Measurements from ENCODE around the gene ABTB2.

The ABTB2 gene

DNA sequence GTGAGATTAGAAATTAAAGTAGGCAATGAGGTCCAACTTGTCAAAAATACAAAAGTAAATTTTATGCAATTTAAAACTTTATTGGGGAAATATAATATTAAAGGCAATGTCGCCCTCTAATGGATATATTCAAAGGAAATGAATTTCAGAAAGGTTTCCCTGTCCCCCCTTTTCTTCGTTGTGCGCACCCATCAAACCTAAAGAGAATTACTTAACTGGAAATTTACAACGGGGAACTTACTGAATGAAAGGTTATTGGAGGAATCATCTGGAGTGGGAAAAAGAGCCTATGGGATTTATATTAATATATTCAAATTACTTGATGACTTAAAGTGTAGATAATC is 1.7 kb upstream of the ABTB2 start:
- DNase-seq: no peak

DNA sequence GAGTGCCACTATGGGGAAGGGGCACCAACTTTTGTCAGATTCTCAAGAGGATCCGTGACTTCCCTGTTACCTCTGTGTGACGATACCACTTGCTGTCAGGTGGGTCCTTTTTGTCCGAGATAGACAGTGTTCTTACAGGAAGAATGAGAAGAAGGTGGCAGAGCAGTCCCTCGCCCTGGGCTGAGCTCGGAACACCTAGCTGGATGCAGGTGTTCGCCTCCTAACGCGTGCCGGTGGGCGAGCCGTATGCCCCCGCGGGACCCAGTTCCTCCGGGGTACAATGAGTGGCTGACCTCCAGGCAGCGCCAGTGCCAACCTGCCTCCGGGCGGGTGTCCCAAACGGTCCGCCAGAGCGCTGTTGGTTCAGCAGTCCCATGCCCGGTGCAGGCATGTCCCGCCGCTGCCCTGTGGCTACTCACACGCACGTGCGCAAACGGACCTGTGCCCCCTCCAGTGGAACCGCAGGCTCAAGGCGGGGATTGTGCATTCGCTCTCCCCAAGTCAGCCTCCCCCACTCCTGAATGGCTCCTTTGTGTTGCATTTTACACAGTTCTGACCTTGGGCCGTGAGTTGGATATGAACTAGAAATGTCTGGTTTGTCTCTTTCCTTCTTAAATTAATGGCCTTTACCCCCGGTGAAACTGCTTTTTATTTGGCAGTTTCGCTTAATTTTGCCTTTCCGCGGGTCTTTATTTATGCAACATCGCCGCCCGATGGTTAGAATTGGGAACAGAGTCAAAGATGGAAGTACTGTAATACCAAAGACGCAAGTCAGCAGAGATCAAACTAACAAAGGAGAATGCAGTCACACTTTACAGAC is 1.1 kb upstream of the ABTB2 start:
- peak; percentile 72 for DNase-seq

GRCh38 chr11:34358258-34358727 is 483 bp upstream of the ABTB2 start:
- DNase-seq: no peak

DNA sequence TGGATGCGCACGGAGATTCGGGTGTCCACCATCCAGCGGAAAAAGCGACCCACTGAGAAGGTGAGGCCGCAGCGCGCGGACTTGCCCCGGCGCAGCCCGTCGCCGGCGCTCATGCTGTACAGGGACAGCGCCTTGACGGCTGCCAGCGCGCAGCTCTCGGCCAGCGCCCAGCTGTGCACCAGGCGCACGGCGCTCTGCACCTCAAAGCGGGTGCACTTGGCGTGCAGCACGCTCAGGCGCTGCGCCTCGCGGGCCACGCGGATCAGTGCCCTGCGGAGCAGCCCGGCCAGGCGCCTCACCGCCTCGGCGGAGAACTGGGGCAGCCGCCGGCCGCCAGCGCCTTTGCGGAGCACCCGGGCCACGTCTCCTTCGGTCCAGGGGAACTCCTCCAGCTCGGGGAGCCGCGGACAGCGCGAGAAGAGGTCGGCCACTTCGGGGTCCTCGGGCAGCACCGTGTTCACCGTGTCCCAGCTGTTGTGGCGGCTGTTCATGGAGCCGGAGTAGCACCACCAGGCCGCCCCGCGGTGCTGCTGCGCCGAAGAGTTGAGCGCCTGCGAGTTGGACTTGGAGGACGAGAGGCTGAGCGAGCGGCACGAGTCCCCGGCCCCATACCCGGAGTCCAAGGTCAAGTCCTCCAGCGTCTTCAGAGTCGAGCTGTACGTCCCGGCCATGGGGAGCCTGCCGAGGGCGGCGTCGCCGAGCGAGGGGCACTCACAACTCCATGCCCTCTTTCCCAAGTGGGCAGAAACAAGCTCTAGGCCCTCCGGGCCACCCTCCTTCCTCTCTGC is 703 bp downstream of the ABTB2 start:
- DNase-seq: peak; percentile 14

- no peak for DNase-seq
These were observed 1.3 kb downstream of the ABTB2 start for GRCh38 chr11:34356576-34356912.

DNA sequence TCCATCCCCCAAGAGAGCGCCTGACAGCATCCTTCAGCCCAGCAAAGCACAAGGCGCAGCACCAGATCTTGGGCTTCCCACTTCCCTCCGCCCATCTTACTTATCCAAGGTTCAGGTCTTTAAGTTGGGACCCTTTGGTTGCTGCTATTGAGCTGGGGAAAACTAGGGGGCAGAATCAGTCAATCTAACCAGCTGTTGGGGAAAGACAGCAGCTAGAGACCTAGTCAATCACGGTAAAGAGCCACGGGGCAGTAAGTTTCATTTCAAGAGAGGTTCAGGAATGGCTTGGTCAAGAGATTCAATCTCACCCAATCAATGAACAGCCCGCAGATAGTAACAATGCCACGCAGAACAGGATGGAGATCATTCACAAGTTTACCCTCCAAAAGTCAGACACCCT is 1.7 kb downstream of the ABTB2 start:
- DNase-seq: no peak

DNA sequence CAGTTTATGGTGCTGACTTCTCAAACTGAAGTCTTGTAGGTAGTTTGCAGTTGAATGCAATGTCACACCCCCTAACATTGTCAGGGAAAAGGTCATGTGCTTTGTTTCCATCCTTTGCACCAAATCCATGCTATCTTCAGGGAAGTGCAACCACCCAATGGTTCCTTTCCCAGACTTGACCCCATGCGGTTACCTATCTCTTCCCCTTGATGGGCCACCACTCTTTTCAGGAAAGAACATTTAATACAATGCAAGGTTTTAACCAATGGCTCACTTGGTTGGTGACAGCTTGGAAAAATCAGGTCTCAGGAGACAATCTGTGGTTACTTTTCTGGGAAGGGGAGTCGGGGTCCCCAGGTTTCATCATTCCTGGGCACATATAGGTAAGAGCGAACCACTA is 2.1 kb downstream of the ABTB2 start:
- DNase-seq: no peak

DNA sequence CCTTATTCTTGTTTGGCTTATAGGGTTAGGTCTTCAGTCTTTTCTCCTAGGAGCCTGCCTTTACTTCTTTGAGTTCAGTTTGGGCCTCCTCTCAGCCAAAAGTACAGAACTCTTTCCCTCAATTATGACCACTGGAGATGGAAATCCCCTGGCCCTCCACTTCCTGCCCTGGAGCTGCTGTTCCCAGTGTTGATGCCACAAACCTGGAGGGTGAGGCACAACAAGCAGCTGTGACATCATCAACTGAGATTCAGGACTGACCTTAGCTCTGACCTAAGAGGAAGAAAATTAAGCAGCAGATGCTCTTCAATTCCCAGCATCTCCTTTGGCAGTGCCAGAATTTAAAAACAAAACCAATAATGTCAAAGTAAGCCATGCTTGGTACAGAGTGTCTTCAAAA is 3.0 kb downstream of the ABTB2 start:
- DNase-seq: no peak

GRCh38 chr11:34353881-34354280 is 3.9 kb downstream of the ABTB2 start:
- no peak for DNase-seq

- DNase-seq: no peak
These were observed 5.9 kb downstream of the ABTB2 start for GRCh38 chr11:34351687-34352469.

DNA sequence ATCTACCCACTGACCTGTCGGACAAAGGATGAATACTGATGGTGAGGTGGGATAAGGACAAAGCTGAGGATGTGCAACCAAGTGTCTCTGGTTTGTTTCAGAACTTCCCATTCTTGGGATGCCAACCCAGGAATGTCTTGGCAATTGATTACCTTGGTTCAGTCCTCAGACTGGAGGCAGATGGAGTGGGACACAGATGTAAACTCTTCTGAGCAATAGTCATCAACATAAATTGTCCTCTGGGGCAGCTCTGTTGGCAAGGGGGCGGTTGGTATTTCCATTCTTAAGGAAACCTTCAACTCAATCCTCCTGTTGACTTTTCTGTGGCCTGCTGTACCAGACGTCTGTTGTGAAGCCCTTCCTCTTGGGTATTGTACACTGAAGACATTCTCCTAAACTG is 6.8 kb downstream of the ABTB2 start:
- DNase-seq: no peak

GRCh38 chr11:34349882-34350281 is 7.9 kb downstream of the ABTB2 start:
- DNase-seq: no peak

- DNase-seq: no peak
These were observed 8.9 kb downstream of the ABTB2 start for GRCh38 chr11:34348919-34349318.

GRCh38 chr11:34348096-34348495 is 9.7 kb downstream of the ABTB2 start:
- DNase-seq: no peak

- no peak for DNase-seq
These were observed 11.3 kb downstream of the ABTB2 start for GRCh38 chr11:34346551-34346950.

DNA sequence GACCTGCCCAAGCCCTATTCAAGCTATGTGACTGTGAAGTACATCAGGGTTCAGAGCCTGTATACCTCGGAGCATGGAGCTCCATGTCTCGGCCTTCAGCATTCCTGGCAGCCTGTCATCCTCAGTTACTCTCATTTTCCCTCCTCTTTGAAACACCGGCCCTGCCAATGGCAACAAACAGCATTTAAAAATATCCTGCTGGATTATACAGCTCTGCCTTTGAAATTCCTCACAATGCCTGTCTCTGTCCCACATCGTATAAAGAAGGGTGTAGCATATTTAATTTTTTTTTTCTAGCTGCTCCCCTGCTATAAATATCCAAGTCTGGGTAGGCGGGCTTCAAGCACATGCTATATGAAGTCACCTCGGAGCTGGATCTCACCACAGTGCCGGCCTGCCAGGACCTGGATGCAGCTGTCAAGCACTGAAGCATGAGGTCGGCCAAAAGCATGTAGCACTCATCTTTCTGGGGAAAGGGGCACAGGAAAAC is 11.8 kb downstream of the ABTB2 start:
- no peak for DNase-seq

GRCh38 chr11:34345540-34345876 is 12.3 kb downstream of the ABTB2 start:
- DNase-seq: no peak

- no peak for DNase-seq
These were observed 12.9 kb downstream of the ABTB2 start for GRCh38 chr11:34344768-34345539.

- no peak for DNase-seq
These were observed 13.4 kb downstream of the ABTB2 start for GRCh38 chr11:34344410-34344767.

DNA sequence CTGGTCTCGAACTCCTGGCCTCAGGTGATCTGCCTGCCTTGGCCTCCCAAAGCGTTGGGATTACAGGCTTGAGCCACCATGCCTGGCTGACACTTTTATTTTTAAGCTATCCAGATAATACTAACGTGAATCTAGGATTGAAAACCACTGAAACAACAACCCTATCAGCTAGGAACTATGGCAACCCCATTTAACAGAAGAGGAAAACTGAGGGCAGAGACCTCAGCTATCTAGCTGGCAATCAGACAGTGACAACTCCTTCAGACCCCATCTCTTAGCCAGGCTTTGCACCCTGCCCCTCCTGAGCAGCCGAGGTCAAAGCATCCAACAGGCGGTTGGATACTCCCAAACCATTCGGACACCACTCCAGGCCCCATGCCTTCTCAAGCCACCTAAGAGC is 14.1 kb downstream of the ABTB2 start:
- DNase-seq: no peak

GRCh38 chr11:34343153-34343552 is 14.7 kb downstream of the ABTB2 start:
- DNase-seq: no peak

GRCh38 chr11:34341931-34342533 is 15.8 kb downstream of the ABTB2 start:
- DNase-seq: no peak

All from activated CD4-positive, alpha-beta T cell treated with anti-CD3 and anti-CD28 coated beads, Interleukin-2, amount 50 U/mL, for 16 hours (primary cell).